ENCODE data around the gene CCR6.
A peak's percentile ranks its signal among the peaks of the same experiment; 100 is the strongest.

- TF ChIP-seq, protein P1, sequence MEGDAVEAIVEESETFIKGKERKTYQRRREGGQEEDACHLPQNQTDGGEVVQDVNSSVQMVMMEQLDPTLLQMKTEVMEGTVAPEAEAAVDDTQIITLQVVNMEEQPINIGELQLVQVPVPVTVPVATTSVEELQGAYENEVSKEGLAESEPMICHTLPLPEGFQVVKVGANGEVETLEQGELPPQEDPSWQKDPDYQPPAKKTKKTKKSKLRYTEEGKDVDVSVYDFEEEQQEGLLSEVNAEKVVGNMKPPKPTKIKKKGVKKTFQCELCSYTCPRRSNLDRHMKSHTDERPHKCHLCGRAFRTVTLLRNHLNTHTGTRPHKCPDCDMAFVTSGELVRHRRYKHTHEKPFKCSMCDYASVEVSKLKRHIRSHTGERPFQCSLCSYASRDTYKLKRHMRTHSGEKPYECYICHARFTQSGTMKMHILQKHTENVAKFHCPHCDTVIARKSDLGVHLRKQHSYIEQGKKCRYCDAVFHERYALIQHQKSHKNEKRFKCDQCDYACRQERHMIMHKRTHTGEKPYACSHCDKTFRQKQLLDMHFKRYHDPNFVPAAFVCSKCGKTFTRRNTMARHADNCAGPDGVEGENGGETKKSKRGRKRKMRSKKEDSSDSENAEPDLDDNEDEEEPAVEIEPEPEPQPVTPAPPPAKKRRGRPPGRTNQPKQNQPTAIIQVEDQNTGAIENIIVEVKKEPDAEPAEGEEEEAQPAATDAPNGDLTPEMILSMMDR (IDR thresholded peaks at IDR 0.05): no peak
- TF ChIP-seq POLR2A (IDR thresholded peaks at IDR 0.05) (no peak), POLR2AphosphoS5 (IDR thresholded peaks at IDR 0.05) (peak; percentile 46 to 78 (median 76))
These were observed 8.1 kb downstream of the CCR6 start for GRCh38 chr6:167130712-167131684.

All from sigmoid colon (tissue), 4 donors.